Activated B cell treated with CpG ODN at 0.5 μM for 24 hours (primary cell): Measurements from ENCODE around the gene CARNS1. TPM values are rescaled to one million over a fixed set of nuclear protein-coding genes. Genes with fewer than 3 reads are reported as not detected.

Source experiments
- ATAC-seq: fragments of 200-7000 bp; cut with Tn5 transposase; one replicate; pipeline ENCODE4 v1.10.0; 2021; ENCODE audit warnings: low read depth, mild to moderate bottlenecking, moderate library complexity
- CTCF ChIA-PET: fragments of 350-600 bp; sonication (Branson Sonifier 250); formaldehyde crosslinking; loops from one replicate; lab custom pipeline; 2021; ENCODE audit warnings: antibody characterized with exemption; lab: Charles Lee
- POLR2A ChIA-PET: fragments of 350-600 bp; sonication (Branson Sonifier 250); formaldehyde crosslinking; loops from one replicate; lab custom pipeline; 2021; ENCODE audit warnings: antibody characterized with exemption; lab: Charles Lee
- DNase-seq: peaks from one replicate; pipeline ENCODE4 v3.0.0; 2022
- H3K27ac Mint-ChIP-seq: one replicate; pipeline ENCODE4 v1.8.0; 2020; ENCODE audit warnings: mixed read lengths
- H3K27me3 Mint-ChIP-seq: one replicate; pipeline ENCODE4 v1.8.0; 2021; ENCODE audit warnings: mixed read lengths
- H3K36me3 Mint-ChIP-seq: one replicate; pipeline ENCODE4 v1.8.0; 2021; ENCODE audit warnings: low read depth, mixed read lengths
- H3K4me1 Mint-ChIP-seq: one replicate; pipeline ENCODE4 v1.8.0; 2021; ENCODE audit warnings: mixed read lengths
- H3K4me3 Mint-ChIP-seq: one replicate; pipeline ENCODE4 v1.8.0; 2020; ENCODE audit warnings: mild to moderate bottlenecking, mixed read lengths
- H3K9me3 Mint-ChIP-seq: one replicate; pipeline ENCODE4 v1.8.0; 2020; ENCODE audit warnings: mixed read lengths
- CTCF ChIP-seq: fragments of 200-600 bp; IDR thresholded peaks from one replicate; pipeline ENCODE4 v1.8.0; 2022; ENCODE audit warnings: antibody characterized with exemption, mild to moderate bottlenecking
- intact Hi-C: fragments of 100-400 bp; cut with micrococcal nuclease; formaldehyde crosslinking; loops from one replicate; pipeline ENCODE4 v1.15.1; 2024
- total RNA-seq: library from RNA; stranded (reverse); gene quantifications from 2 replicates; pipeline ENCODE4 v1.2.3, GENCODE V29; 2022

Gene CARNS1
- total RNA-seq, 1 donor from 2014 or later = 6.3 TPM

GRCh38 chr11:67442504-67443404 is 27.3 kb downstream of the CARNS1 start:
- H3K36me3 Mint-ChIP-seq = peaks cover 6% of the 10 kb centered on the region
- H3K27me3 Mint-ChIP-seq = no peaks in the 10 kb centered on the region
- no peak for ATAC-seq
- H3K4me3 Mint-ChIP-seq = peak overlapping the region; percentile 77
- peak; percentile 30 for DNase-seq
- ChIA-PET POLR2A (interaction anchor here (0.6 to 33.4 kb wide), 14 partner anchors 4 to 208 kb away, joined by 3 to 1417 read pairs (median 4); partner anchors contain the start of genes ACY3, AIP, CABP4 and CORO1B), CTCF (interaction anchor here (1.4 to 1.8 kb wide), 2 partner anchors 16 to 26 kb away, joined by 3 to 6 read pairs; partner anchors contain the start of gene TMEM134)
- peaks cover 90% of the 10 kb centered on the region for H3K4me1 Mint-ChIP-seq
- intact Hi-C loops = loop anchor here (1.0 to 2.0 kb wide), 2 partner anchors 14 to 18 kb away; partner anchors contain the start of gene RPS6KB2
- no peaks in the 10 kb centered on the region for H3K9me3 Mint-ChIP-seq
- H3K27ac Mint-ChIP-seq = peak overlapping the region; percentile 89
- no peak for TF ChIP-seq CTCF

- TF ChIP-seq CTCF = no peak
- Mint-ChIP-seq H3K9me3 (no peaks in the 10 kb centered on the region), H3K27ac (peak overlapping the region; percentile 94), H3K27me3 (no peaks in the 10 kb centered on the region), H3K4me1 (peaks cover 88% of the 10 kb centered on the region), H3K36me3 (no peaks in the 10 kb centered on the region), H3K4me3 (peak overlapping the region; percentile 72)
- ATAC-seq (no peak), DNase-seq (no peak)
- ChIA-PET POLR2A (interaction anchor here (0.6 to 33.4 kb wide), 6 partner anchors 6 to 42 kb away, joined by 3 to 1417 read pairs (median 46); partner anchors contain the start of genes AIP, CABP4, CORO1B and GPR152), CTCF (interaction anchor here (0.9 kb wide), 1 partner anchor 15 kb away, joined by 4 read pairs; no protein-coding TSS in a partner anchor)
- intact Hi-C loops = no loop called here
Measured at GRCh38 chr11:67445515-67445914, 30.0 kb downstream of the CARNS1 start.

- Mint-ChIP-seq H3K36me3 (no peaks in the 10 kb centered on the region), H3K4me1 (peaks cover 76% of the 10 kb centered on the region), H3K27me3 (no peaks in the 10 kb centered on the region), H3K9me3 (no peaks in the 10 kb centered on the region), H3K27ac (peak overlapping the region; percentile 63), H3K4me3 (no peak overlapping the region)
- ATAC-seq = no peak
- intact Hi-C loops = no loop called here
- TF ChIP-seq CTCF = no peak
- ChIA-PET POLR2A (interaction anchor here (1.8 to 33.4 kb wide), 4 partner anchors 9 to 45 kb away, joined by 3 to 1417 read pairs (median 747); partner anchors contain the start of genes CABP4, CORO1B, GPR152 and PPP1CA), CTCF (no interaction called here)
- no peak for DNase-seq
Measured at GRCh38 chr11:67448220-67448609, 32.7 kb downstream of the CARNS1 start.

- TF ChIP-seq CTCF = no peak
- POLR2A ChIA-PET = interaction anchor here (0.6 to 33.4 kb wide), 7 partner anchors 10 to 56 kb away, joined by 3 to 1417 read pairs (median 4); partner anchors contain the start of genes CABP4, CORO1B, GPR152 and PTPRCAP
- peaks cover 71% of the 10 kb centered on the region for H3K4me1 Mint-ChIP-seq
Measured at GRCh38 chr11:67449116-67449844, 33.8 kb downstream of the CARNS1 start.

More at GRCh38 chr11:67449116-67449844, 33.8 kb downstream of the CARNS1 start:
- intact Hi-C loops = no loop called here
- no peak for ATAC-seq
- Mint-ChIP-seq H3K9me3 (no peaks in the 10 kb centered on the region), H3K4me3 (no peak overlapping the region), H3K36me3 (no peaks in the 10 kb centered on the region), H3K27ac (peak overlapping the region; percentile 42), H3K27me3 (no peaks in the 10 kb centered on the region)
- no peak for DNase-seq
- CTCF ChIA-PET = interaction anchor here (1.4 kb wide), 1 partner anchor 47 kb away, joined by 6 read pairs; the partner anchor contains the start of gene PPP1CA
